ENCODE measurements around the gene FAM200C.

FAM200C gene

GRCh38 chr5:160399402-160400353, at the start of gene FAM200C:
Gene FAM200C, minus strand, starts transcription at chr5:160400054. Its CDS starts 4,564 bp downstream, at chr5:160395490.
- peak; percentile 45 to 73 (median 61) for DNase-seq (ENCODE audit: low read depth in 2 of 3, low spot score in 1 of 3)

GRCh38 chr5:160449458-160449857, 49.6 kb upstream of the FAM200C start:
- DNase-seq (ENCODE audit: low read depth in 2 of 3, low spot score in 1 of 3) = no peak

GRCh38 chr5:160448886-160449285, 49.0 kb upstream of the FAM200C start:
- no peak for DNase-seq (ENCODE audit: low read depth in 2 of 3, low spot score in 1 of 3)

GRCh38 chr5:160445751-160446150, 45.9 kb upstream of the FAM200C start:
- DNase-seq (ENCODE audit: low read depth in 2 of 3, low spot score in 1 of 3) = no peak

- DNase-seq (ENCODE audit: low read depth in 2 of 3, low spot score in 1 of 3) = no peak
Observed at GRCh38 chr5:160445132-160445531, 45.3 kb upstream of the FAM200C start.

GRCh38 chr5:160444407-160444806, 44.6 kb upstream of the FAM200C start:
- no peak for DNase-seq (ENCODE audit: low read depth in 2 of 3, low spot score in 1 of 3)

- DNase-seq (ENCODE audit: low read depth in 2 of 3, low spot score in 1 of 3) = no peak
Observed at GRCh38 chr5:160442824-160443431, 43.1 kb upstream of the FAM200C start.

- DNase-seq (ENCODE audit: low read depth in 2 of 3, low spot score in 1 of 3) = no peak
Observed at GRCh38 chr5:160441311-160441781, 41.5 kb upstream of the FAM200C start.

- DNase-seq (ENCODE audit: low read depth in 2 of 3, low spot score in 1 of 3) = peak; percentile 83 to 94 (median 87)
Observed at GRCh38 chr5:160439205-160439600, 39.3 kb upstream of the FAM200C start.

GRCh38 chr5:160438316-160439204, 38.7 kb upstream of the FAM200C start:
- peak in 2 of 3 donors; percentile 38 to 58 for DNase-seq (ENCODE audit: low read depth in 2 of 3, low spot score in 1 of 3)

- DNase-seq (ENCODE audit: low read depth in 2 of 3, low spot score in 1 of 3) = no peak
Observed at GRCh38 chr5:160437271-160437670, 37.4 kb upstream of the FAM200C start.

GRCh38 chr5:160436661-160437060, 36.8 kb upstream of the FAM200C start:
- peak in 1 of 3 donors; percentile 8 for DNase-seq (ENCODE audit: low read depth in 2 of 3, low spot score in 1 of 3)

GRCh38 chr5:160436017-160436416, 36.2 kb upstream of the FAM200C start:
- no peak for DNase-seq (ENCODE audit: low read depth in 2 of 3, low spot score in 1 of 3)

- DNase-seq (ENCODE audit: low read depth in 2 of 3, low spot score in 1 of 3) = no peak
Observed at GRCh38 chr5:160435532-160435931, 35.7 kb upstream of the FAM200C start.

GRCh38 chr5:160434022-160434531, 34.2 kb upstream of the FAM200C start:
- DNase-seq (ENCODE audit: low read depth in 2 of 3, low spot score in 1 of 3) = peak in 1 of 3 donors; percentile 27

GRCh38 chr5:160432787-160433186, 32.9 kb upstream of the FAM200C start:
- no peak for DNase-seq (ENCODE audit: low read depth in 2 of 3, low spot score in 1 of 3)

- no peak for DNase-seq (ENCODE audit: low read depth in 2 of 3, low spot score in 1 of 3)
Observed at GRCh38 chr5:160432196-160432595, 32.3 kb upstream of the FAM200C start.

- DNase-seq (ENCODE audit: low read depth in 2 of 3, low spot score in 1 of 3) = no peak
Observed at GRCh38 chr5:160427607-160428006, 27.8 kb upstream of the FAM200C start.

GRCh38 chr5:160423099-160423498, 23.2 kb upstream of the FAM200C start:
- DNase-seq (ENCODE audit: low read depth in 2 of 3, low spot score in 1 of 3) = no peak

- DNase-seq (ENCODE audit: low read depth in 2 of 3, low spot score in 1 of 3) = peak; percentile 87 to 92 (median 89)
Observed at GRCh38 chr5:160421625-160422258, 21.9 kb upstream of the FAM200C start, which contains the start of gene PTTG1. Gene PTTG1, plus strand, starts transcription at chr5:160421855. Its CDS starts 458 bp downstream, at chr5:160422313.

All from stimulated activated CD4-positive, alpha-beta T cell treated with anti-CD3 and anti-CD28 coated beads, Interleukin-12 subunit alpha, Interleukin-12 subunit beta, amount 100 ng/mL, for 48 hours (primary cell).